Amygdala (tissue), 56 donors: ENCODE data around the gene WDR43.
A peak's percentile ranks its signal among the peaks of the same experiment; 100 is the strongest.

Experiments used
- DNase-seq, 56 donors: peaks; one replicate each; lab custom pipeline; 2025; lab: John Stamatoyannopoulos, UW

Gene WDR43

DNA sequence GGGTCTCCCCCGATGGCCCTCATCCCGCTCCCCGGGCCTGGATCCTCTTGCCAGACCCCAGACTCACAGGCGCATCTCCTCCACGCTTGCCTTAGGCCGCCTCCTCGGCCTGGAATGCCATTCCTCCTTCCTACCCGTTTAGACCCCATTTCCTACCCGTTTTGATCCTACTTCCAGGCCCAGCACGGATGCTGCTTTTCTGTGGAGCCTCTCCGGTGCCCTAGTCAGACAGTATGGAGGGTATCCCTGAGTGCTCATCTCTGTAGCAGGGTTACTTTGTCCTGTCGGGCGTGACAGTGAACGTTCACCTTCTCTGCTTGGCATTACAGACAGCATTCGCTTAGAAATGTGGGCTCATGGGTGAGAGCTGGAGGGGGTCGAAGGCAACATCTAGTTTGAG, 96.0 kb downstream of the WDR43 start:
- no peak for DNase-seq

DNA sequence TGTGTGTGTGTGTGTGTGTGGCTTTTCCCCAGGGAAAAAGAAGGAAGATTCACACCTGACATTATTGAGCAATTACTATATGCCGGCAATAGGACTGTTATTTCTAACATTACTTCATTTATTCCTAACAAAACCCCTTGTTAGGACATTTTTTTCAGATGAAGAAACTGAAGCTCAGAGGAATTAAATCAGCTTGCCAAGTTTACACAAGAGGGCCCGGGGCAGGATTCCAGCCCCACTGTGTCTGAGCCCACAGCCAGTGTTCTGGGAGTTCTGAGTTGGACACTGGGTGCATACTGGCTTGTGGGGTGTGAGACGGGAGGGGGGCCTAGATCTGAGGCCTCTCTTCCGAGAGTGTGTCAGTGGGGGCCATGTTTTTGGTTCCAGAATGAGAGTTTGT, 96.6 kb downstream of the WDR43 start:
- DNase-seq, result peak in 5 of 56 donors; percentile 5 to 43 (median 9)

DNA sequence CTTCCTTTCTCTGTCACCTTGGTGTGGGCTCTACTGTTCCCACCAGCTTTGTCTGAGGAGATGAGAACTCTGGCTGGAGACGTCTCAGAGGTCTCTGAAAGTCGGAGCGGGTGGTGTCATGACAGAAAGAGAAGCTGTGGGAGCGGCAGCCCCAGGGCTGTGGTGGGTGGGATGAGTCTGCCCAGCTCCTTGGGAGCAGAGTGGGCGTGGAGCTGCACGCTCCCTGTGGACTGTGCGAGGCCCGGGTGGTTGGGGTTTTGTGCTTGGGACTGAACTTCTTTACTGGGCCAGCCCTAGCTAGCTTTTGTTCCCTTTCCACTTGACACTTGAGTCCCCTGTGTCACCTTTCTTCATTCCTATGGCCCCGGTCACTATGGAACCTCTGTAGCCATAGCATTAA, 97.0 kb downstream of the WDR43 start:
- no peak for DNase-seq

DNA sequence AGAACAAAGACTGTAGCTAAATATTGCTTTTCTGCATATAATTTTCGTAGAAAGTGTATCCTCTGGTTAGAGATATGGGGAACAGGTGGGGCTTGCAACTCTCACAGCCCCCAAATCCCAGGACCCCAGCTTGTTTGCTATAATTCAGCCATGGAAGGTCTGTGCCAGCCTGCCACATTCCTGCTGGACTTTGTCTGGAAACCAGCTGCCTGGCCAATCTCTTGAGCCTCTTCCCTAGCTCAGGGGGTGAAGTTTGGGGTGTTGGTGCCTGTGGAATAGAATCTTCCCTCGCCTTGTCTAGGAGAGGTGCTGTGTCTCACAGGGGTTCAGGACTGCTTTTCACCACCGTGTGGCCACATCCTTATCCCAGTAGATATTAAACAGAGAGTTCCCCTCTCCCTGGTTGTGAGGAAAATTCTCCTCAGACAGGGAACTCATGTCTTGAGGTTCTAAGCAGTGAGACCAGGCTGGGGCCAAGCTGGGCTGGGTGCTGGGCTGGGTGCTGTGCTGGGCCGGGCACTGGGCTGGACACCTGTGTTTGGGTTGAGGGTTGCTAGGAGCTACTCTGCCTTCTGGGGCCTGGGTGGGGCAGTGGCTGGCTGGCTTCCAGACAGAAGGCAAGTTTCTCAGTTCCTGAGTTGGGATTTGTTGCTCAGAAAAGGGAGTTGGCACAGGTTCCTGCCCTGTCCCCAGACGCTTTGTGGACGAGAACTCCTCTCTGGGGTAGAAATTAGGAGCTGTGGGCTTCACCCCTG, 98.9 kb downstream of the WDR43 start:
- DNase-seq, result no peak

DNA sequence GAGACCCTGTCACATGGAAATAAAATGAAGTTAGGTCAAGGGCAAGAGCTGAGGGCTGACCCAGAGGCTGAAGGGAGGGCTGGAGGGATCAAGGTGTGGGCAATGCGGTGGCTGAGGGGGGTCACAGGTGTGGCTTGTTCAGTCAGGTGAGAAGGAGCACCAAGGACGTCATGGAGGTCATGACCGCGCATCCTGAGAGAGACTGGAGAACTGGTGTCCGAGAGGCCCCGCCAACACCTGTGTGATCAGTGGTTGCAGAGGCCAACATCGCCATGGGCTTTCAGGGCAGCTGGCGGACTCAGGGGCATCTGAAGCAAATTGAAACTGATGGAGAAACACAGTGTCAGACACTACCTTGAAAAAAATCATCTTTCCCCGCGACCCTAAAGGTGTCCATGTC, 99.6 kb downstream of the WDR43 start:
- no peak for DNase-seq

DNA sequence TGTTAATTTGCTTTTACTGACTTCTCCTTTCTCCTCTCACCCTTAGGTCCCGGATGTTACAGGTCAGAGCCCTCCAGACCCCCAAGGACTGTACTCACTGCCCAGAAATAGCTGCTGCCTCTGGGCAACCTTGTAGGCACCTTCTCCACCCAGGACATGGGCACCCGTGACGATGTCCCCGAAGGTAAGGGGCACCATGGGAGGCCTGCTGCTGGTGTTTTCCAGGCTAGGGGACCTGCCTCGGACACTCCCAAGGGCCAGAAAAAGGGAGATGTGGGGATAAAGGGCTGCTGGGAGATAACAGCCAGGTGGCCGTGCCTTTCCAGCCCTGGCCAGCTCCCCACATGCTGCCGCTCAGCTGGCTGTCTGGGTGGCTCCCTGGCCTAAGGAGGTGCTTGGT, 100.2 kb downstream of the WDR43 start:
- DNase-seq, result no peak

DNA sequence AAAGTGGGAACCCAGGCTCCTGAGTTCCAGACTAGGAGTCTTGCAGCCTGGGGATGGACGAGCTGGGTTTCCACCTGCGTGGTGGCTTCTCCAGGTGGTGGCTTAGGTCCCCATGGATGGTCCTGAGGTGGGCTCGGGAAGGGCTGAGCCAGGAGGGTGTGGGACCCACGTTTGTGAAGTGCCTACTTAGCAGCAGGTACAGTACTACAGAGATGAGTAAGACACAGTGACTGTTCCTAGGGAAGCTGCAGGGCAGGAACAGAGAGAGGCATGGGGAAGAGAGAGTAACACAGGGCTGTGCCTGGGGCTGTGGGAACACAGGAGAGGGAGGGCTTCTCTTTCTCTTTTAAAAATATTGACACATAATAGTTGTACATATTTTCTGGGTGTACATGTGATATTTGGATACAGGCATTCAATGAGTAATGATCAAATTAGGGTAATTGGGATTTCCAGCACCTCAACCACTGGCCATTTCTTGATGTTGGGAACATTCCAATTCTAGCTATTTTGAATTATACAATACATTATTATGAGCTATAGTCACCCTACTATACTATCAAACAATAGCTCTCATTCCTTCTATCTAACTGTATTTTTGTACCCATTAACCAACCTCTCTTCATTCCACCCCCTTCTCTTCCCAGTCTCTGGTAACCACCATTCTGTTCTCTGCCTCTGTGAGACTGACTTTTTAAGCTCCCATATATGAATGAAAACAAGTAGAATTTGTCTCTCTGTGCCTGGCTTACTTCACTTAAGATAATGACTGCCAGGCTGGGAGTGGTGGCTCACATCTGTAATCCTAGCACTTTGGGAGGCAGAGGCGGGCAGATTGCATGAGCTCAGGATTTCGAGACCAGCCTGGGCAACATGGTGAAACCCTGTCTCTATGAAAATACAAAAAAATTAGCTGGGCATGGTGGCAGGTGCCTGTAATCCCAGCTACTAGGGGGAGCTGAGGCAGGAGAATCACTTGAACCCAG, 101.6 kb downstream of the WDR43 start:
- no peak for DNase-seq

DNA sequence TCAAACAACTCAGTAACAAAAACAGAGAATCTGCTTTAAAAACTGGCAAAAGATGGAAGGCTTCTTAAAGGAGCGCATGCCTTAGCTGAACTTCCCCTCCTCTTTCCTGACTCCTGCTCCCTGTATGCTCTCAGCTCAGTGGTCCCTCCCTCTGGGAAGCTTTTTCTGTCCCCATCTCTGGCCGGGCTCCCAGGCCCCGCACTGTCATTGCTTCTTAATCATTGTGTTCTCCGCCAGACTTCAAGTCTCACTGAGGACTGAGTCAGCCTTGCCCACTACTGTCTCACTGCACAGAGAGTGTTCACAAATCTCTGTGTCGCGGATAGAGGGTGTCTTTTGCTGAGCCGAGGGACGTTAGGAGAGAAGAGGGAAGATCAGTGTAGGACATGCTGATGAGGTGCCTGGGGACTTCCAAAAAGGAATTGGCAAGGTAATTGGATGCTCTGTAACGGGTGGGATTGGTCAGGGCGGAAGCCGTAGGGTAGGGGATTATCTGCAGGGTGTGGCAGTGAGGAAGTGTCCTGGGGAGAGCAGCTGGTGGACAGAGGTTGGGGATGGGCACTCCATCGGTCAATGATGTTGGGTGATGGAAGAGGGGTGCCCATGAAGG, 102.9 kb downstream of the WDR43 start:
- peak in 11 of 56 donors; percentile 5 to 41 (median 16) for DNase-seq
